ENCODE results near the gene SLC19A1. TPM values are rescaled to one million over a fixed set of nuclear protein-coding genes. Genes with fewer than 3 reads are reported as not detected.

The SLC19A1 gene
- total and polyA plus RNA-seq, 10 donors: 7.5 to 52.8 (median 32.4) TPM

GRCh38 chr21:45509566-45510465, 32.4 kb downstream of the SLC19A1 start:
- Histone ChIP-seq H3K4me1 (peaks cover 0 to 16% (median 0%) of the 10 kb centered on the region in 6 donors), H3K9me3 (no peaks in the 10 kb centered on the region), H3K36me3 (peaks cover 0 to 79% (median 35%) of the 10 kb centered on the region in 6 donors), H3K27me3 (replicated peaks in 1 of 7) (no peaks in the 10 kb centered on the region), H3K4me3 (no peak overlapping the region), H3K27ac (no peak overlapping the region)
- peak; percentile 77 for DNase-seq
- 93 to 97% (median 94%) methylated on average over 27 to 61 of the region's 61 CpGs for WGBS, 5 donors
- intact Hi-C loops (cut with DNase I; ENCODE audit: low total_unique reads): no loop called here
- no peak for TF ChIP-seq CTCF (IDR thresholded peaks at IDR 0.05 in 8 of 11, conservative IDR thresholded peaks at IDR 0.05 in 3 of 11)
- TF ChIP-seq POLR2AphosphoS5 (IDR thresholded peaks at IDR 0.05): peak in 2 of 3 donors; percentile 30 to 50

GRCh38 chr21:45508607-45509565, 33.4 kb downstream of the SLC19A1 start:
- Histone ChIP-seq H3K4me3 (no peak overlapping the region), H3K9me3 (no peaks in the 10 kb centered on the region), H3K4me1 (peaks cover 0 to 16% (median 0%) of the 10 kb centered on the region in 6 donors), H3K27me3 (replicated peaks in 1 of 7) (no peaks in the 10 kb centered on the region), H3K27ac (no peak overlapping the region), H3K36me3 (peaks cover 0 to 76% (median 29%) of the 10 kb centered on the region in 6 donors)
- intact Hi-C loops (cut with DNase I; ENCODE audit: low total_unique reads): no loop called here
- no peak for TF ChIP-seq POLR2A (IDR thresholded peaks at IDR 0.05)
- TF ChIP-seq POLR2AphosphoS5 (IDR thresholded peaks at IDR 0.05): peak in 2 of 3 donors; percentile 8 to 33
- WGBS, 5 donors: 75 to 86% (median 82%) methylated on average over 21 to 42 of the region's 42 CpGs
- DNase-seq: peak; percentile 72

GRCh38 chr21:45507888-45508508, 34.2 kb downstream of the SLC19A1 start:
- DNase-seq: peak; percentile 23

More at GRCh38 chr21:45507888-45508508, 34.2 kb downstream of the SLC19A1 start:
- H3K36me3 ChIP-seq: peaks cover 0 to 67% (median 24%) of the 10 kb centered on the region in 6 donors
- no peak for TF ChIP-seq CTCF (IDR thresholded peaks at IDR 0.05 in 8 of 11, conservative IDR thresholded peaks at IDR 0.05 in 3 of 11)
- no peak for TF ChIP-seq POLR2AphosphoS5 (IDR thresholded peaks at IDR 0.05)
- no peak for TF ChIP-seq POLR2A (IDR thresholded peaks at IDR 0.05)
- 93 to 99% (median 95%) methylated on average over 3 of the region's 3 CpGs for WGBS, 5 donors
- H3K4me3 ChIP-seq: no peak overlapping the region
- H3K27me3 ChIP-seq (replicated peaks in 1 of 7): no peaks in the 10 kb centered on the region
- H3K4me1 ChIP-seq: peaks cover 0 to 10% (median 0%) of the 10 kb centered on the region in 6 donors
- no peaks in the 10 kb centered on the region for H3K9me3 ChIP-seq
- intact Hi-C loops (cut with DNase I; ENCODE audit: low total_unique reads): no loop called here
- no peak overlapping the region for H3K27ac ChIP-seq
